A673 (cell line): ENCODE results near the gene CCNY.

Experiments used
- CTCF ChIP-seq: fragments of 300-800, 200-600 bp; sonication (generic); conservative IDR thresholded peaks from 2 replicates; pipeline ENCODE4 v1.5.1; 2017; ENCODE audit warnings: low read depth, mild to moderate bottlenecking, antibody characterized with exemption, low read length, moderate library complexity, mixed read lengths
- EZH2 ChIP-seq: fragments of 200-600 bp; sonication (generic); IDR thresholded peaks from 2 replicates; pipeline ENCODE4 v1.6.1; 2017; ENCODE audit warnings: borderline replicate concordance, low read depth, mild to moderate bottlenecking, mixed read lengths, antibody characterized with exemption, low read length; ENCODE audit not compliant: poor library complexity, severe bottlenecking

- TF ChIP-seq CTCF (no peak), EZH2 (no peak)
Observed at GRCh38 chr10:35480142-35480541, 143.8 kb downstream of the CCNY start.
